Mesenchymal stem cell (in vitro differentiated cells and primary cell): ENCODE results near the gene CDC42BPA.

ENCODE experiments used
- DNase-seq: peaks from one replicate; pipeline ENCODE4 v3.0.0-alpha.2; 2013
- H2AFZ ChIP-seq: one replicate; pipeline ENCODE4 v1.6.1; 2013; ENCODE audit warnings: low read depth, mild to moderate bottlenecking, control low read depth, inconsistent platforms, low read length, moderate library complexity
- H2AK5ac ChIP-seq: 2 replicates; pipeline ENCODE4 v1.6.1; 2013; ENCODE audit warnings: low read length, moderate library complexity, mild to moderate bottlenecking, inconsistent platforms; ENCODE audit not compliant: severe bottlenecking
- H2BK120ac ChIP-seq: one replicate; pipeline ENCODE4 v1.6.1; 2013; ENCODE audit warnings: low read depth, mild to moderate bottlenecking, inconsistent platforms, low read length, moderate library complexity
- H2BK12ac ChIP-seq, 2 experiments: one replicate each; pipeline ENCODE4 v1.6.1; 2013; ENCODE audit warnings: inconsistent platforms in 2 of 2, low read length in 2 of 2, mild to moderate bottlenecking in 2 of 2, moderate library complexity in 2 of 2, control low read depth in 1 of 2
- H2BK15ac ChIP-seq: one replicate; pipeline ENCODE4 v1.6.1; 2013; ENCODE audit warnings: mild to moderate bottlenecking, low read depth, inconsistent platforms; ENCODE audit not compliant: poor library complexity, severe bottlenecking
- H2BK5ac ChIP-seq: 2 replicates; pipeline ENCODE4 v1.6.1; 2013; ENCODE audit warnings: low read depth, mild to moderate bottlenecking, low read length, control low read depth, inconsistent platforms; ENCODE audit not compliant: poor library complexity, severe bottlenecking
- H3K14ac ChIP-seq, 2 experiments: one replicate each; pipeline ENCODE4 v1.6.1; 2013; ENCODE audit warnings: inconsistent platforms in 2 of 2, low read length in 2 of 2, control low read depth in 1 of 2, mild to moderate bottlenecking in 1 of 2, moderate library complexity in 1 of 2
- H3K18ac ChIP-seq, 2 experiments: one replicate each; pipeline ENCODE4 v1.6.1; 2013; ENCODE audit warnings: inconsistent platforms in 2 of 2, low read length in 2 of 2, control low read depth in 1 of 2, low read depth in 1 of 2, mild to moderate bottlenecking in 1 of 2
- H3K23ac ChIP-seq, 2 experiments: one replicate each; pipeline ENCODE4 v1.6.1; 2013; ENCODE audit warnings: inconsistent platforms in 2 of 2, low read length in 2 of 2, mild to moderate bottlenecking in 2 of 2, moderate library complexity in 2 of 2, control low read depth in 1 of 2
- H3K27ac ChIP-seq: 2 replicates; pipeline ENCODE4 v1.5.1; 2013; ENCODE audit warnings: mild to moderate bottlenecking, moderate library complexity, low read length, control low read depth, inconsistent platforms; ENCODE audit not compliant: poor library complexity, severe bottlenecking
- H3K27me3 ChIP-seq, 2 experiments: 2 replicates each; pipeline versions ENCODE4 v1.6.1 to v1.7.0; 2013; ENCODE audit warnings: low read length in 2 of 2, mild to moderate bottlenecking in 2 of 2, moderate library complexity in 2 of 2, control low read depth in 1 of 2, inconsistent platforms in 1 of 2; ENCODE audit not compliant: control insufficient read depth in 1 of 2, insufficient read depth in 1 of 2
- H3K36me3 ChIP-seq, 2 experiments: 2 replicates each; pipeline versions ENCODE4 v1.6.1 to v1.7.0; 2013; ENCODE audit warnings: low read length in 2 of 2, control low read depth in 1 of 2, inconsistent platforms in 1 of 2, low read depth in 1 of 2, mild to moderate bottlenecking in 1 of 2; ENCODE audit not compliant: insufficient read depth in 2 of 2, control insufficient read depth in 1 of 2
- H3K4ac ChIP-seq, 2 experiments: one replicate each; pipeline ENCODE4 v1.6.1; 2013; ENCODE audit warnings: inconsistent platforms in 2 of 2, low read length in 2 of 2, mild to moderate bottlenecking in 2 of 2, moderate library complexity in 2 of 2, control low read depth in 1 of 2, low read depth in 1 of 2
- H3K4me1 ChIP-seq: 2 replicates; pipeline ENCODE4 v1.6.1; 2013; ENCODE audit warnings: low read depth, low read length, control low read depth; ENCODE audit not compliant: control insufficient read depth, insufficient read depth
- H3K4me2 ChIP-seq: 2 replicates; pipeline ENCODE4 v1.6.1; 2013; ENCODE audit warnings: low read length, mild to moderate bottlenecking, inconsistent platforms; ENCODE audit not compliant: poor library complexity, severe bottlenecking
- H3K4me3 ChIP-seq, 2 experiments: 2 replicates each; pipeline versions ENCODE4 v1.5.1 to v1.7.0; 2013; ENCODE audit warnings: low read length in 2 of 2, mild to moderate bottlenecking in 2 of 2, control low read depth in 1 of 2, low read depth in 1 of 2; ENCODE audit not compliant: insufficient read depth in 1 of 2
- H3K79me1 ChIP-seq: replicated peaks from 2 replicates; pipeline ENCODE4 v1.6.1; 2013; ENCODE audit warnings: mild to moderate bottlenecking, control low read depth, low read length, inconsistent platforms; ENCODE audit not compliant: poor library complexity, severe bottlenecking
- H3K9ac ChIP-seq: 2 replicates; pipeline ENCODE4 v1.7.0; 2013; ENCODE audit warnings: mild to moderate bottlenecking, low read length, moderate library complexity
- H3K9me3 ChIP-seq: 2 replicates; pipeline ENCODE4 v1.7.0; 2013; ENCODE audit warnings: mild to moderate bottlenecking, low read length; ENCODE audit not compliant: control insufficient read depth
- H4K8ac ChIP-seq: one replicate; pipeline ENCODE4 v1.6.1; 2013; ENCODE audit warnings: inconsistent platforms, mild to moderate bottlenecking, low read length, moderate library complexity
- H4K91ac ChIP-seq: one replicate; pipeline ENCODE4 v1.6.1; 2013; ENCODE audit warnings: mild to moderate bottlenecking, low read length, inconsistent platforms
- WGBS: methylation state at CpG from one replicate; pipeline ENCODE4 v1.1.7; 2013; ENCODE audit warnings: mixed read lengths; 5-methylcytosine and 5-hydroxymethylcytosine counted together

Gene CDC42BPA

GRCh38 chr1:226986496-226987178, 331.7 kb downstream of the CDC42BPA start:
- Histone ChIP-seq H2AFZ (no peak overlapping the region), H3K27ac (no peak overlapping the region), H3K14ac (peak overlapping the region in 1 of 2 experiments; percentile 14), H2AK5ac (no peak overlapping the region), H2BK12ac (no peak overlapping the region), H3K18ac (no peak overlapping the region), H3K4ac (no peak overlapping the region), H3K4me2 (no peak overlapping the region), H2BK15ac (no peak overlapping the region), H3K79me1 (no peaks in the 10 kb centered on the region), H3K4me3 (no peak overlapping the region), H3K9me3 (no peaks in the 10 kb centered on the region), H3K27me3 (no peaks in the 10 kb centered on the region), H2BK120ac (no peak overlapping the region), H3K4me1 (peaks cover 3% of the 10 kb centered on the region), H4K91ac (no peak overlapping the region), H3K9ac (no peak overlapping the region), H2BK5ac (no peak overlapping the region), H3K36me3 (peaks cover 52 to 54% of the 10 kb centered on the region in 2 experiments), H3K23ac (no peak overlapping the region), H4K8ac (no peak overlapping the region)
- DNase-seq, result no peak
- 98% methylated on average over 21 of the region's 21 CpGs for WGBS

- no peak overlapping the region for H4K8ac ChIP-seq
- no peaks in the 10 kb centered on the region for H3K79me1 ChIP-seq
- peaks cover 49 to 53% of the 10 kb centered on the region in 2 experiments for H3K36me3 ChIP-seq
- no peak overlapping the region for H4K91ac ChIP-seq
- H3K4me1 ChIP-seq, result peaks cover 8% of the 10 kb centered on the region
- no peak for DNase-seq
- no peak overlapping the region for H2BK12ac ChIP-seq
- H2AFZ ChIP-seq, result no peak overlapping the region
- no peak overlapping the region for H3K4ac ChIP-seq
- no peak overlapping the region for H3K27ac ChIP-seq
- no peak overlapping the region for H3K4me3 ChIP-seq
- no peaks in the 10 kb centered on the region for H3K27me3 ChIP-seq
- 90% methylated on average over 25 of the region's 25 CpGs for WGBS
- H2BK5ac ChIP-seq, result no peak overlapping the region
- H2BK15ac ChIP-seq, result no peak overlapping the region
- no peak overlapping the region for H3K14ac ChIP-seq
- H3K9me3 ChIP-seq, result no peaks in the 10 kb centered on the region
- H3K9ac ChIP-seq, result no peak overlapping the region
- H3K23ac ChIP-seq, result no peak overlapping the region
- H2AK5ac ChIP-seq, result no peak overlapping the region
- H3K18ac ChIP-seq, result no peak overlapping the region
- H3K4me2 ChIP-seq, result no peak overlapping the region
- H2BK120ac ChIP-seq, result no peak overlapping the region
Measured at GRCh38 chr1:226985839-226986463, 332.3 kb downstream of the CDC42BPA start.

GRCh38 chr1:226985239-226985838, 333.0 kb downstream of the CDC42BPA start:
- no peak overlapping the region for H3K23ac ChIP-seq
- H4K91ac ChIP-seq, result no peak overlapping the region
- H2AFZ ChIP-seq, result no peak overlapping the region
- H3K4me1 ChIP-seq, result peaks cover 8% of the 10 kb centered on the region
- H3K14ac ChIP-seq, result no peak overlapping the region
- no peak overlapping the region for H4K8ac ChIP-seq
- no peaks in the 10 kb centered on the region for H3K9me3 ChIP-seq
- no peak overlapping the region for H2BK15ac ChIP-seq
- H3K18ac ChIP-seq, result no peak overlapping the region
- 89% methylated on average over 20 of the region's 20 CpGs for WGBS
- no peaks in the 10 kb centered on the region for H3K27me3 ChIP-seq
- H3K4me2 ChIP-seq, result no peak overlapping the region
- no peak overlapping the region for H3K4ac ChIP-seq
- no peak overlapping the region for H3K27ac ChIP-seq
- no peak overlapping the region for H2BK12ac ChIP-seq
- H2BK5ac ChIP-seq, result no peak overlapping the region
- no peak overlapping the region for H3K4me3 ChIP-seq
- peaks cover 43 to 58% of the 10 kb centered on the region in 2 experiments for H3K36me3 ChIP-seq
- H2AK5ac ChIP-seq, result no peak overlapping the region
- no peak overlapping the region for H3K9ac ChIP-seq
- H2BK120ac ChIP-seq, result no peak overlapping the region
- H3K79me1 ChIP-seq, result no peaks in the 10 kb centered on the region
- DNase-seq, result no peak

GRCh38 chr1:226984521-226985238, 333.6 kb downstream of the CDC42BPA start:
- peaks cover 41 to 58% of the 10 kb centered on the region in 2 experiments for H3K36me3 ChIP-seq
- H4K8ac ChIP-seq, result peak overlapping the region; percentile 31
- peak overlapping the region; percentile 35 for H2BK5ac ChIP-seq
- H3K9me3 ChIP-seq, result no peaks in the 10 kb centered on the region
- H3K27me3 ChIP-seq, result no peaks in the 10 kb centered on the region
- DNase-seq, result no peak
- WGBS, result 83% methylated on average over 18 of the region's 18 CpGs
- no peak overlapping the region for H3K4ac ChIP-seq
- H3K27ac ChIP-seq, result no peak overlapping the region
- H2BK12ac ChIP-seq, result no peak overlapping the region
- H3K18ac ChIP-seq, result no peak overlapping the region
- H2BK15ac ChIP-seq, result no peak overlapping the region
- no peak overlapping the region for H3K4me3 ChIP-seq
- H3K14ac ChIP-seq, result no peak overlapping the region
- H2AFZ ChIP-seq, result no peak overlapping the region
- no peak overlapping the region for H3K23ac ChIP-seq
- peaks cover 8% of the 10 kb centered on the region for H3K4me1 ChIP-seq
- no peak overlapping the region for H3K4me2 ChIP-seq
- no peak overlapping the region for H2BK120ac ChIP-seq
- no peak overlapping the region for H4K91ac ChIP-seq
- H3K79me1 ChIP-seq, result no peaks in the 10 kb centered on the region
- H2AK5ac ChIP-seq, result no peak overlapping the region
- no peak overlapping the region for H3K9ac ChIP-seq
